HCT116 (cell line): Measurements from ENCODE around the gene RANBP17. TPM values are rescaled to one million over a fixed set of nuclear protein-coding genes. Genes with fewer than 3 reads are reported as not detected.

ENCODE experiments used
- ATAC-seq: fragments of 200-7000 bp; cut with Tn5 transposase; 2 replicates; pipeline ENCODE4 v1.9.1; 2020; ENCODE audit warnings: mild to moderate bottlenecking, moderate library complexity
- BruUV-seq: library from RNA; stranded (reverse); fragments of 400-500 nt; replicated peaks from 2 replicates; lab custom pipeline; 2021; lab: Mats Ljungman, UMichigan
- CTCF ChIA-PET: fragments of 300-600 bp; sonication (Branson Sonifier 250); formaldehyde crosslinking; loops from one replicate; lab custom pipeline; 2021; ENCODE audit warnings: antibody characterized with exemption; lab: Charles Lee
- POLR2A ChIA-PET: fragments of 300-600, 350-600 bp; sonication (Branson Sonifier 250); formaldehyde crosslinking; loops from one replicate; lab custom pipeline; 2021; ENCODE audit warnings: antibody characterized with exemption; lab: Charles Lee
- RAD21 ChIA-PET, 2 experiments: fragments of 300-600 bp; sonication (Branson Sonifier 250); formaldehyde crosslinking; loops; one replicate each; lab custom pipeline; 2023; ENCODE audit warnings: low total read pairs in 2 of 2; ENCODE audit not compliant: uncharacterized antibody in 2 of 2, unreplicated experiment in 2 of 2, low non-redundant PET in 1 of 2; lab: Charles Lee
- DNase-seq: peaks from one replicate; pipeline ENCODE4 v3.0.0-alpha.2; 2010; ENCODE audit warnings: low read depth, low spot score
- H2AFZ ChIP-seq: fragments of 200-600 bp; shearing (Covaris generic), sonication (generic); 2 replicates; pipeline ENCODE4 v1.6.1; 2017; ENCODE audit warnings: low read depth, mixed run types, mixed read lengths, antibody characterized with exemption, low read length; ENCODE audit not compliant: poor library complexity, severe bottlenecking
- H3K27ac ChIP-seq: 2 replicates; pipeline ENCODE4 v1.5.1; 2012; ENCODE audit warnings: low read depth, low read length
- H3K27me3 ChIP-seq: fragments of 200-600 bp; sonication (generic); 2 replicates; pipeline ENCODE4 v1.6.1; 2016; ENCODE audit warnings: mixed run types, low read length, mixed read lengths; ENCODE audit not compliant: insufficient read depth
- H3K36me3 ChIP-seq, 2 experiments: fragments of 200-500 bp in 1 of 2; fragments of 200-600 bp in 1 of 2; sonication (Bioruptor generic) in 1 of 2; sonication (generic) in 1 of 2; 2 replicates each; pipeline versions ENCODE4 v1.5.1 to v1.6.1; 2014 to 2016; ENCODE audit warnings: low read length in 2 of 2, inconsistent platforms in 1 of 2, mixed read lengths in 1 of 2, mixed run types in 1 of 2; ENCODE audit not compliant: insufficient read depth in 2 of 2, control insufficient read depth in 1 of 2
- H3K4me1 ChIP-seq, 2 experiments: fragments of 200-600 bp in 1 of 2; sonication (generic) in 1 of 2; 2 replicates each; pipeline versions ENCODE4 v1.5.1 to v1.6.1; 2012 to 2017; ENCODE audit warnings: low read length in 2 of 2, inconsistent platforms in 1 of 2, mild to moderate bottlenecking in 1 of 2, mixed read lengths in 1 of 2, mixed run types in 1 of 2, moderate library complexity in 1 of 2; ENCODE audit not compliant: insufficient read depth in 2 of 2, control insufficient read depth in 1 of 2
- H3K4me2 ChIP-seq: fragments of 200-600 bp; sonication (generic); 2 replicates; pipeline ENCODE4 v1.6.1; 2017; ENCODE audit warnings: mixed run types, low read length, mixed read lengths
- H3K4me3 ChIP-seq, 2 experiments: fragments of 200-600 bp in 1 of 2; sonication (generic) in 1 of 2; replicated peaks in 1 of 2; 2 replicates each; pipeline ENCODE4 v1.5.1; 2011 to 2016; ENCODE audit warnings: low read length in 2 of 2, control low read depth in 1 of 2, low read depth in 1 of 2, mild to moderate bottlenecking in 1 of 2, mixed read lengths in 1 of 2, mixed run types in 1 of 2
- H3K79me2 ChIP-seq: fragments of 200-600 bp; sonication (generic); 2 replicates; pipeline ENCODE4 v1.6.1; 2017; ENCODE audit warnings: mild to moderate bottlenecking, mixed run types, low read length, moderate library complexity, mixed read lengths; ENCODE audit not compliant: insufficient read depth
- H3K9ac ChIP-seq: fragments of 200-600 bp; sonication (generic); 2 replicates; pipeline ENCODE4 v1.6.1; 2016; ENCODE audit warnings: low read length, mixed read lengths
- H3K9me2 ChIP-seq: fragments of 200-600 bp; sonication (generic), shearing (Covaris generic); 2 replicates; pipeline ENCODE4 v1.6.1; 2017; ENCODE audit warnings: mixed run types, mild to moderate bottlenecking, moderate library complexity; ENCODE audit not compliant: insufficient read depth
- H3K9me3 ChIP-seq, 2 experiments: fragments of 200-500 bp in 1 of 2; fragments of 200-600 bp in 1 of 2; sonication (Bioruptor generic) in 1 of 2; sonication (generic) in 1 of 2; 2 replicates each; pipeline ENCODE4 v1.6.1; 2014 to 2017; ENCODE audit warnings: low read length in 2 of 2, mixed read lengths in 2 of 2, inconsistent platforms in 1 of 2, low read depth in 1 of 2, mild to moderate bottlenecking in 1 of 2, mixed run types in 1 of 2, moderate library complexity in 1 of 2; ENCODE audit not compliant: control insufficient read depth in 1 of 2, insufficient read depth in 1 of 2
- H4K20me1 ChIP-seq: fragments of 200-600 bp; sonication (generic), shearing (Covaris generic); 2 replicates; pipeline ENCODE4 v1.6.1; 2017; ENCODE audit warnings: mixed run types, mild to moderate bottlenecking, moderate library complexity; ENCODE audit not compliant: insufficient read depth
- CBX3 ChIP-seq: IDR thresholded peaks from 2 replicates; pipeline ENCODE4 v1.6.1; 2012; ENCODE audit warnings: low read depth
- POLR2A ChIP-seq: IDR thresholded peaks from 2 replicates; pipeline ENCODE4 v1.7.0; 2011; ENCODE audit warnings: borderline replicate concordance; ENCODE audit not compliant: insufficient read depth, insufficient read length; ENCODE audit errors: extremely low read depth
- intact Hi-C: fragments of 100-400 bp; cut with micrococcal nuclease; formaldehyde crosslinking; loops from 2 replicates; pipeline ENCODE4 v1.10.0; 2022
- total RNA-seq: library from RNA; stranded (reverse); gene quantifications from one replicate; pipeline ENCODE4 v1.2.1, GENCODE V29; 2021; ENCODE audit not compliant: unreplicated experiment
- TF ChIP-seq, protein P1 (sequence below): IDR thresholded peaks from 2 replicates; pipeline ENCODE4 v1.6.1; 2011; ENCODE audit warnings: mild to moderate bottlenecking, low read length, moderate library complexity; ENCODE audit not compliant: insufficient replicate concordance; ENCODE audit errors: extremely low read depth

The RANBP17 gene
- total RNA-seq, 1 experiment from 2014 or later: 18.2 TPM

DNA sequence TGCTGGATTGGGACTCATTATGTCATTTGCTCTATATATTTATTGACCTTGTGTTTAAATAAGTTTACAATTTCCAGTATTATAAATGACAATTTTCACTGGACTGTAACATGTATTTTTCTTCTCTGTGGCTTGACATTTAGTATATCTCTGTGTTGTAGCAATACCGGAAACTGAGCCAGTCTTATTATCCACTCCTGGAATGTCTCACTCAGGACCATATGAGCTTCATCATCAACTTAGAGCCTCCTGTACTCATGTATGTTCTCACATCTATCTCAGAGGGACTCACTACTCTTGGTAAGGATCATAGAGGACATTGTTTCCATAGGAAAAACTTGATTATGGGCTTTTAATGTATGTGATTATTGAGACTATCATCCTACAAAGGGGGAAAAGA is 380.7 kb downstream of the RANBP17 start:
- CTCF ChIA-PET: no interaction called here
- intact Hi-C loops: no loop called here

DNA sequence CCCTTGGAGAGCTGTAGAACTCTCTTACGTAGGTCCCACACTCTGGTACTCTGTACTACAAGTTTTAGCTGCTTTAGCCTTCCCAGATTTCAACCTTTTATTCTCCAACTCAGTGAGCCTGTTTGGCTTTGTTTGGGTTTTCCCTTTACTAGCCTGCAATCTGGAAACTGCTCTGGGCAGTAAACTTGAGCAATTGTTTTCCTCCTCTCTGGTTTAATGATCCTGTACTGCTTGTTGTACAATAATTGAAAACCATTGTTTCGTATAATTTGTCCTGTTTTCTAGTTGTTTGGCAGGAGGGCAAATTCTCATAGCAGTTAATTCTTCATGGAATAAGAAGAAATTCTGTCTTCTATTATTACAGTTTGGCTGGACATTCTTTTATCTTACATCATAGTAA is 384.4 kb downstream of the RANBP17 start:
- Histone ChIP-seq H3K4me2 (no peak overlapping the region), H4K20me1 (no peaks in the 10 kb centered on the region), H3K4me3 (no peak overlapping the region), H3K36me3 (no peaks in the 10 kb centered on the region), H3K9me2 (no peaks in the 10 kb centered on the region)
- BruUV-seq: no TSS peak
- intact Hi-C loops: no loop called here
- ATAC-seq: no peak
- POLR2A ChIA-PET: no interaction called here
- RAD21 ChIA-PET: no interaction called here
- TF ChIP-seq, protein P1, sequence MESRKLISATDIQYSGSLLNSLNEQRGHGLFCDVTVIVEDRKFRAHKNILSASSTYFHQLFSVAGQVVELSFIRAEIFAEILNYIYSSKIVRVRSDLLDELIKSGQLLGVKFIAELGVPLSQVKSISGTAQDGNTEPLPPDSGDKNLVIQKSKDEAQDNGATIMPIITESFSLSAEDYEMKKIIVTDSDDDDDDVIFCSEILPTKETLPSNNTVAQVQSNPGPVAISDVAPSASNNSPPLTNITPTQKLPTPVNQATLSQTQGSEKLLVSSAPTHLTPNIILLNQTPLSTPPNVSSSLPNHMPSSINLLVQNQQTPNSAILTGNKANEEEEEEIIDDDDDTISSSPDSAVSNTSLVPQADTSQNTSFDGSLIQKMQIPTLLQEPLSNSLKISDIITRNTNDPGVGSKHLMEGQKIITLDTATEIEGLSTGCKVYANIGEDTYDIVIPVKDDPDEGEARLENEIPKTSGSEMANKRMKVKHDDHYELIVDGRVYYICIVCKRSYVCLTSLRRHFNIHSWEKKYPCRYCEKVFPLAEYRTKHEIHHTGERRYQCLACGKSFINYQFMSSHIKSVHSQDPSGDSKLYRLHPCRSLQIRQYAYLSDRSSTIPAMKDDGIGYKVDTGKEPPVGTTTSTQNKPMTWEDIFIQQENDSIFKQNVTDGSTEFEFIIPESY: no peak
- TF ChIP-seq, all 23 proteins: peak for 0
- H2AFZ ChIP-seq: no peak overlapping the region
- CTCF ChIA-PET: no interaction called here
- no peaks in the 10 kb centered on the region for H3K4me1 ChIP-seq
- H3K9me3 ChIP-seq: peaks cover 0 to 4% of the 10 kb centered on the region in 2 experiments; a peak in 1 of 4 replicates
- H3K27me3 ChIP-seq: no peaks in the 10 kb centered on the region
- H3K9ac ChIP-seq: no peak overlapping the region
- H3K27ac ChIP-seq: no peak overlapping the region
- no peaks in the 10 kb centered on the region for H3K79me2 ChIP-seq
- DNase-seq: no peak

More for the DNA sequence above, 380.7 kb downstream of the RANBP17 start:
- H3K9ac ChIP-seq: no peak overlapping the region
- H3K4me1 ChIP-seq: no peaks in the 10 kb centered on the region
- no peaks in the 10 kb centered on the region for H3K79me2 ChIP-seq
- H2AFZ ChIP-seq: no peak overlapping the region
- H3K4me2 ChIP-seq: no peak overlapping the region
- TF ChIP-seq CBX3: no peak
- no peak for TF ChIP-seq POLR2A
- H4K20me1 ChIP-seq: no peaks in the 10 kb centered on the region
- ATAC-seq (no peak), DNase-seq (no peak)
- no peak overlapping the region for H3K27ac ChIP-seq
- H3K36me3 ChIP-seq: no peaks in the 10 kb centered on the region
- no peaks in the 10 kb centered on the region for H3K9me3 ChIP-seq
- no peak overlapping the region for H3K4me3 ChIP-seq
- RAD21 ChIA-PET: no interaction called here
- BruUV-seq: no TSS peak
- POLR2A ChIA-PET: no interaction called here
- no peaks in the 10 kb centered on the region for H3K27me3 ChIP-seq
- H3K9me2 ChIP-seq: no peaks in the 10 kb centered on the region
